Neural cell (in vitro differentiated cells): ENCODE measurements around the gene EHMT1. TPM values are rescaled to one million over a fixed set of nuclear protein-coding genes. Genes with fewer than 3 reads are reported as not detected.

Experiments used
- H2AFZ ChIP-seq: fragments of 200-600, 300-800 bp; sonication (generic), shearing (Covaris generic); 2 replicates; pipeline ENCODE4 v1.6.0; 2014; ENCODE audit warnings: low read depth, mild to moderate bottlenecking, antibody characterized with exemption, low read length, moderate library complexity
- H3F3A ChIP-seq: fragments of 200-600 bp; shearing (Covaris generic); 2 replicates; pipeline ENCODE4 v1.6.1; 2016; ENCODE audit warnings: mild to moderate bottlenecking, moderate library complexity, mixed read lengths, antibody characterized with exemption, low read length; ENCODE audit not compliant: insufficient read depth, poor library complexity, severe bottlenecking
- H3K27ac ChIP-seq: fragments of 200-600, 300-800 bp; sonication (generic), shearing (Covaris generic); 2 replicates; pipeline ENCODE4 v1.5.1; 2014; ENCODE audit warnings: mild to moderate bottlenecking, low read length, moderate library complexity
- H3K27me3 ChIP-seq: fragments of 300-800, 200-600 bp; sonication (generic), shearing (Covaris generic); 2 replicates; pipeline ENCODE4 v1.6.0; 2014; ENCODE audit warnings: mild to moderate bottlenecking, low read depth, low read length, moderate library complexity; ENCODE audit not compliant: insufficient read depth
- H3K36me3 ChIP-seq: fragments of 300-800, 200-600 bp; sonication (generic), shearing (Covaris generic); 2 replicates; pipeline ENCODE4 v1.5.1; 2014; ENCODE audit warnings: mild to moderate bottlenecking, antibody characterized with exemption, low read length, moderate library complexity; ENCODE audit not compliant: insufficient read depth
- H3K4me2 ChIP-seq: fragments of 300-800, 200-600 bp; sonication (generic), shearing (Covaris generic); 2 replicates; pipeline ENCODE4 v1.6.0; 2014; ENCODE audit warnings: mild to moderate bottlenecking, low read length
- H3K4me3 ChIP-seq: fragments of 300-800, 200-600 bp; sonication (generic), shearing (Covaris generic); 2 replicates; pipeline ENCODE4 v1.5.1; 2014; ENCODE audit warnings: mild to moderate bottlenecking, low read length, moderate library complexity
- H3K79me2 ChIP-seq: fragments of 200-600 bp; shearing (Covaris generic); replicated peaks from 2 replicates; pipeline ENCODE4 v1.6.0; 2014; ENCODE audit warnings: mild to moderate bottlenecking, low read length, moderate library complexity; ENCODE audit not compliant: insufficient read depth
- H3K9ac ChIP-seq: fragments of 300-800, 200-600 bp; sonication (generic), shearing (Covaris generic); 2 replicates; pipeline ENCODE4 v1.6.1; 2016; ENCODE audit warnings: mild to moderate bottlenecking, low read length, mixed read lengths
- H3K9me2 ChIP-seq: fragments of 200-600 bp; shearing (Covaris generic); 2 replicates; pipeline ENCODE4 v1.6.1; 2016; ENCODE audit warnings: mild to moderate bottlenecking, low read length, mixed read lengths; ENCODE audit not compliant: insufficient read depth
- H3K9me3 ChIP-seq: fragments of 200-600, 300-800 bp; sonication (generic), shearing (Covaris generic); 2 replicates; pipeline ENCODE4 v1.6.1; 2016; ENCODE audit warnings: mild to moderate bottlenecking, mixed run types, low read length, moderate library complexity, mixed read lengths
- H4K20me1 ChIP-seq: fragments of 200-600 bp; shearing (Covaris generic); 2 replicates; pipeline ENCODE4 v1.6.1; 2016; ENCODE audit warnings: mild to moderate bottlenecking, mixed run types; ENCODE audit not compliant: insufficient read depth
- EP300 ChIP-seq: fragments of 450-650 bp; conservative IDR thresholded peaks from 2 replicates; pipeline ENCODE4 v1.6.1; 2014; ENCODE audit warnings: antibody characterized with exemption, mild to moderate bottlenecking, moderate library complexity; ENCODE audit not compliant: poor library complexity, severe bottlenecking
- EZH2 ChIP-seq: fragments of 200-600, 300-800 bp; shearing (Covaris generic), sonication (generic); IDR thresholded peaks from 2 replicates; pipeline ENCODE4 v1.6.1; 2014; ENCODE audit warnings: antibody characterized with exemption, low read length, borderline replicate concordance, mild to moderate bottlenecking; ENCODE audit not compliant: insufficient read depth, poor library complexity, severe bottlenecking
- MXI1 ChIP-seq: fragments of 450-650 bp; conservative IDR thresholded peaks from 2 replicates; pipeline ENCODE4 v1.6.1; 2014; ENCODE audit warnings: antibody characterized with exemption, mild to moderate bottlenecking; ENCODE audit not compliant: poor library complexity, severe bottlenecking
- POLR2AphosphoS5 ChIP-seq: IDR thresholded peaks from 2 replicates; pipeline ENCODE4 v1.6.1; 2012
- RAD21 ChIP-seq: fragments of 450-650 bp; conservative IDR thresholded peaks from 2 replicates; pipeline ENCODE4 v1.6.1; 2014; ENCODE audit warnings: antibody characterized with exemption, mild to moderate bottlenecking, moderate library complexity
- REST ChIP-seq: IDR thresholded peaks from 2 replicates; pipeline ENCODE4 v1.6.1; 2012; ENCODE audit warnings: borderline replicate concordance
- SMC3 ChIP-seq: fragments of 450-650 bp; conservative IDR thresholded peaks from 2 replicates; pipeline ENCODE4 v1.6.1; 2014; ENCODE audit warnings: antibody characterized with exemption, mild to moderate bottlenecking, moderate library complexity; ENCODE audit not compliant: poor library complexity
- TAF1 ChIP-seq: IDR thresholded peaks from 2 replicates; pipeline ENCODE4 v1.6.1; 2012; ENCODE audit warnings: low read depth
- polyA plus RNA-seq: library from polyadenylated mRNA; depleted of rRNA; stranded (reverse); fragments of >200 nt; gene quantifications from 2 replicates; pipeline ENCODE4 v1.2.3, GENCODE V29; 2014
- TF ChIP-seq, protein P1 (sequence below): fragments of 450-650 bp; IDR thresholded peaks from 2 replicates; pipeline ENCODE4 v1.5.1; 2014; ENCODE audit warnings: antibody characterized with exemption, mild to moderate bottlenecking, moderate library complexity; ENCODE audit not compliant: poor library complexity, severe bottlenecking

EHMT1 gene
- polyA plus RNA-seq, 1 donor from 2014 or later: 53.0 TPM

- H3K9me2 ChIP-seq: no peaks in the 10 kb centered on the region
- H3K9ac ChIP-seq: no peak overlapping the region
- no peak overlapping the region for H2AFZ ChIP-seq
- no peaks in the 10 kb centered on the region for H3K79me2 ChIP-seq
- no peaks in the 10 kb centered on the region for H3K27me3 ChIP-seq
- peaks cover 24% of the 10 kb centered on the region for H3K36me3 ChIP-seq
- peaks cover 15% of the 10 kb centered on the region for H3K9me3 ChIP-seq
- no peak overlapping the region for H3K4me3 ChIP-seq
- H3K27ac ChIP-seq: no peak overlapping the region
- TF ChIP-seq MXI1 (no peak), EP300 (no peak), EZH2 (no peak), POLR2AphosphoS5 (no peak), REST (no peak), SMC3 (no peak), TAF1 (no peak), RAD21 (no peak)
- TF ChIP-seq, protein P1, sequence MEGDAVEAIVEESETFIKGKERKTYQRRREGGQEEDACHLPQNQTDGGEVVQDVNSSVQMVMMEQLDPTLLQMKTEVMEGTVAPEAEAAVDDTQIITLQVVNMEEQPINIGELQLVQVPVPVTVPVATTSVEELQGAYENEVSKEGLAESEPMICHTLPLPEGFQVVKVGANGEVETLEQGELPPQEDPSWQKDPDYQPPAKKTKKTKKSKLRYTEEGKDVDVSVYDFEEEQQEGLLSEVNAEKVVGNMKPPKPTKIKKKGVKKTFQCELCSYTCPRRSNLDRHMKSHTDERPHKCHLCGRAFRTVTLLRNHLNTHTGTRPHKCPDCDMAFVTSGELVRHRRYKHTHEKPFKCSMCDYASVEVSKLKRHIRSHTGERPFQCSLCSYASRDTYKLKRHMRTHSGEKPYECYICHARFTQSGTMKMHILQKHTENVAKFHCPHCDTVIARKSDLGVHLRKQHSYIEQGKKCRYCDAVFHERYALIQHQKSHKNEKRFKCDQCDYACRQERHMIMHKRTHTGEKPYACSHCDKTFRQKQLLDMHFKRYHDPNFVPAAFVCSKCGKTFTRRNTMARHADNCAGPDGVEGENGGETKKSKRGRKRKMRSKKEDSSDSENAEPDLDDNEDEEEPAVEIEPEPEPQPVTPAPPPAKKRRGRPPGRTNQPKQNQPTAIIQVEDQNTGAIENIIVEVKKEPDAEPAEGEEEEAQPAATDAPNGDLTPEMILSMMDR: no peak
- no peaks in the 10 kb centered on the region for H3F3A ChIP-seq
- no peak overlapping the region for H3K4me2 ChIP-seq
- no peaks in the 10 kb centered on the region for H4K20me1 ChIP-seq
Observed at GRCh38 chr9:137813167-137813566, 194.4 kb downstream of the EHMT1 start.

- Histone ChIP-seq H3F3A (no peaks in the 10 kb centered on the region), H3K4me3 (no peak overlapping the region), H3K9me2 (no peaks in the 10 kb centered on the region), H4K20me1 (no peaks in the 10 kb centered on the region), H2AFZ (no peak overlapping the region), H3K79me2 (no peaks in the 10 kb centered on the region), H3K27me3 (no peaks in the 10 kb centered on the region), H3K27ac (no peak overlapping the region), H3K36me3 (peaks cover 23% of the 10 kb centered on the region), H3K9ac (no peak overlapping the region), H3K9me3 (peaks cover 17% of the 10 kb centered on the region), H3K4me2 (no peak overlapping the region)
- no peak for TF ChIP-seq SMC3
- TF ChIP-seq POLR2AphosphoS5: no peak
- no peak for TF ChIP-seq TAF1
- no peak for TF ChIP-seq RAD21
Observed at GRCh38 chr9:137813651-137814415, 195.0 kb downstream of the EHMT1 start.
